GM19035 (cell line): ENCODE measurements around the gene MED12L.
"Not testable (repeated sequence)": the region's sequence is repeated elsewhere in the genome, so short reads cannot be mapped to it uniquely, and the experiment has no call there.

Experiments
- ATAC-seq: cut with Tn5 transposase; IDR thresholded peaks from one replicate; pipeline ENCODE4 v1.9.1; 2021; ENCODE audit not compliant: unreplicated experiment

The MED12L gene

GRCh38 chr3:151356794-151357462, 271.5 kb downstream of the MED12L start:
- ATAC-seq, result no peak

DNA sequence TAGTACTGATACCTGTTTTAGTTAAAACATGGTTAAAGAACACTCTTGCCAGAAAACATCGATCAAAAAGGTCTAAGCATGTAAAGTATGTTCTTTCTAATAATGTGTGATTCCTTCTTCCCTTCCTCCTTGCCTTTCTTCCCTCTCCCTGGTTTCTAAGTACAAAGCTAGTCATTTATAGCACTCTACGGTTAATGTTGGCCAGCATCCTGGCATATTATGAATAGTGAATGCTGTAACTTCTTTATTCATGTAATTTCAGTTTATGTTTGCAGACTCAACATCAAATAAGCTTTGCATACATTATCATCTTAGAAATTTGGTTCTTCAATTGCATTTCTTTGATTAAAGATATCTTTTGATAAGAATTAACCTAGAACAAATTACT, 272.0 kb downstream of the MED12L start:
- no peak for ATAC-seq

- no peak for ATAC-seq
These were observed 277.3 kb downstream of the MED12L start for GRCh38 chr3:151362751-151363174.

GRCh38 chr3:151366993-151367392, 281.5 kb downstream of the MED12L start:
- ATAC-seq, result no peak

DNA sequence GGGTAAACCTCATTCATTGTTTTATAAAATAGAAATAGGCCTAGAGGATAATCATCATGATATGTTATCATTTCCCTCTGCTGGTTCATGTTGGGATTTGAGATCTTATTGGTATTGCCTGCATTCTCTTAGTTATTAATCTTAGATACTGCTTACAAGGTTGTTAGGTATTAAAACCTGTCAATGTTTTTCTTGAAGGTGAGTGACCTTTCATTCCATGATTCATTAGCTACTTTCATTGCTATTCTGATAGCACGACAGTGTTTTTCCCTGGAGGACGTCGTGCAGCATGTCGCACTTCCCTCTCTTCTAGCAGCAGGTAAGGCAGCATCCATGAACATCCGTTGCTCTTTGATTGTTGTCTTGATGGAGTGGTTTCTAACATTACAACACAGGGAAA, 282.0 kb downstream of the MED12L start:
- ATAC-seq, result no peak

DNA sequence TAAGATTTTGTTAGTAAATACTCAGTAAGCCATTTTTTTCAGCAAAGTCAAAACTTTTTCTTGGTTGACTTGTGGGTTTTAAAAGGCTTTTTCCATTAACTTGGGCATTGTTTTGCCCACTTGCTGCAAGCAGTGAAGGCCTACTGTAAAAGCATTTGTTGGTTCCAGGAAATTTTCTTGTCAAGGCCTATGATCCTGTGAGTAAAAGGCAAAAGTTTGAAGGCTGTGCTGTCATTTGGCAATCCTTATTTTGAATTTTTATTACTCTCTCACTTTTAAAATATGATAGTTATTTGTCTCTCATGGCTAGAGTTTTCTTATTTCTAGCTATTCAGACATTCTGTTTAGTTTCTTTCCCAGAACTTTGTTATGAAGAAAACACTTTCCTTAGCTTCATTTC, 286.1 kb downstream of the MED12L start:
- no peak for ATAC-seq

GRCh38 chr3:151372063-151372820, 286.8 kb downstream of the MED12L start:
- no peak for ATAC-seq

DNA sequence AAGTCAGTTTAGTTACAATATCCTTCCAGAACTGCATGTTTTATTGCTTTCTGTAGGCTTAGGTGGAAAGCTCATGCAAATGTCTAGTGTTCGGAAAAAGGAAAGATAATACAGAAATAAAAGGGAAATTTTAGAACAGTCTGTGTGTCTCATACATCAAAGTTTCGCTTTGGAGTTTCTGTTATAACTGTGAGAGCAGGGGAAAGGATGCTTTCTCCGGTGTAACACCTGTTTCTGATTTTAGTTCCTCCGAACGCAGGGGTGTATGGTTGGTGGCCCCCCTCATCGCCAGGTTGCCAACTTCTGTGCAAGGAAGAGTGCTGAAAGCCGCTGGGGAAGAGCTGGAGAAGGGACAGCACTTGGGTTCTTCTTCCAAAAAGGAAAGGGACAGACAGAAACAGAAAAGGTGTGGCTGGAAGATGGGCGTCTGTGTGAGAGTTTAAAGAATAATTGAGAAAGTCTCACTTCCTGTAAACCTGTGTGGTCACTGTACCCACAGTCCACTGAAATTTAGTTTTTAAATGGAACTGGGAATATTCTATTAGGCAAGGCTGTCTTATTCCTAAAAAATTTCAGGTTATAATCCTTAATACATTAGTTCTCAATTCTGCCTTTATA, 292.4 kb downstream of the MED12L start:
- ATAC-seq, result peak; percentile 53

- ATAC-seq, result no peak
These were observed 293.7 kb downstream of the MED12L start for GRCh38 chr3:151379083-151379734.

DNA sequence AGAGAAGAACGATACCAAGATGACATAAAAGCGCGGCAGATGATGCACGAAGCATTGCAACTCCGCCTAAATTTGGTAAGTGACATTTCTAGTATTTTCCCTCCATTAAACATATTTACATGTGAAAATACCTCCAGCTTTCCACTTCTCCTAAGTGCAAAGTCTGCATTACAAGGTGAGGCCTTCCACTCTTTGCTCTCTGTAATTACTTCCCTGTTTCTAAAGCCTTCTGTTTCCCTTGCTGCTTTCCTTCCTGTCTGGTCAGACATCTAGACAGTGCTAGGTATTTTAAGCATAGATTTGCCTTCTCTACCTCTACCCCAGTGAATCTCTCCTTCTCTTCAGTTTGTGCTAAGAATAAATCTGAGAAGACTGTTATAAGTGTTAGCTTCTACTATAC, 297.2 kb downstream of the MED12L start:
- no peak for ATAC-seq

DNA sequence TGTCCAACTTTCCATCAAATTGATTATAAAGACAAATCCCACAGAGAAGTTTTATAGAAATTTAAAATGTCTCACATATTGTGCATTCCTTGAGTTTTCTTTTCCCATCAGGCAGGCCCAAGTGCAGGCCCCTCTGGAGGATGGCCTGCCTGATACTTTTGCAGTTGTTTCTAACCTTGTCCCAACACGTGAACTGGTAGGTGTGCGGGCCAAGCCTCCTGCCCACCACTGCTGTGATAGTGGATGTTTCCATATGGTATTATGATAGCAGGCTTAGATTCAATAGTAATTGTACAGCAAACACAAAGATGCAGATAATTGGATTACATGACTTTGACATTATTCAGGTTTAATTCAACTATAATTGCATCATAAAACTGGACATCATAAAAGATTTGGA, 297.6 kb downstream of the MED12L start:
- no peak for ATAC-seq

- ATAC-seq, result peak; percentile 59
These were observed 298.5 kb downstream of the MED12L start for GRCh38 chr3:151383956-151384355.

GRCh38 chr3:151384741-151385174, 299.3 kb downstream of the MED12L start, which contains the start of gene P2RY12:
Gene P2RY12, minus strand, starts transcription at chr3:151384753. Its CDS starts 45,908 bp downstream, at chr3:151338845.
- peak; percentile 40 for ATAC-seq

- no peak for ATAC-seq
These were observed 300.6 kb downstream of the MED12L start for GRCh38 chr3:151386056-151386455.

DNA sequence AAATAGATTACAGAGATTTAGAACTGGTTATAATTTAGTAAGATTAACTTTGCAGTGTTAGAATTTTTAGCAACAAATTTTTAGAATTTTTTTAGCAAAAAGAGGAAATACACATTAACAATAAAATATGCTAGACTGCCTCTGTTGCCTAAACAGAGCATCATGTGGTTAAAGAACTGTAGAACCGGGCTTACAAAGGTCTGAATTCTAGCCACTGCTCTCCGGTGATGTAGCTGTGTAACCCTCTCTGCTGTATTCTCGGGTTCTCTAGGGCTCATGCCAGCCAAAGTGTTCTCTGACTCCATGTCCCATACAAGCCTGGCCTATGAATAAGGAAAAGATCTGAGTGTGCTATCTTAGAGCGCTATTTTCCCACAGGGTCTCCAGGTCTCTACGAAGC, 302.0 kb downstream of the MED12L start:
- ATAC-seq, result no peak

GRCh38 chr3:151387842-151388241, 302.4 kb downstream of the MED12L start:
- ATAC-seq, result no peak

- no peak for ATAC-seq
These were observed 306.3 kb downstream of the MED12L start for GRCh38 chr3:151391720-151392119.

- ATAC-seq, result not testable (repeated sequence)
These were observed 306.7 kb downstream of the MED12L start for GRCh38 chr3:151392191-151392590.

DNA sequence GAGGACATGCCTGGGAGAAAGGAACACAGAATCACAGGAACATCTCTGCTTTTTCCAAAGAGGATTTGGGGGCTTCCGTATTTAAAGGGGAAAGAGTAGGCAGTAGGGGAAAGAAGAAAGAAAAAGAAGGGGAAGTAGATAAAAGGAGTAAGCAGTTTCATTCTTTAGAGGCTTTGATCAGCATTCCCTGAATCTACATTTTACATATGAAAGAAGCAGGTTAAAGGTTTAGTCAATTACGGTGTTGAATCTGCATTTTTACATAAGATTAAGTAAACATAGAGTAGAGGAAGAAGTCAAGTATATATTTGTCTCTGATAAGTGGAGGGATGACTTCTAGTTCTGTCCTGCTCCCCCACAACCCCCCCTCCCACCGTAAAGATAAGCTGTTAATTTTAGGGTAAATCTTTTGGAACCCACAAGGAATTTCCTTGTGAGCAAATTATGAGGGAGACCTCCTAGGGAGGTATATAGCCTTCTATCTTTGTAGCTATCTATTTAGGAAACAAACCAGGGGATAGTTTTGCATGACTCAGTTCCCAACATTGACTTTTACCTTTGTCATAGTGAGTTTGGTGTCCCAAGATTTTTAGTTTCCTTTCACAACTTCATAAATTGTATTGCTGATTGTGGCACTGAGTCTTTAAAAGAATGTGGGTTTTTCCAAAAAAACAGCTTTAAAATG, 307.8 kb downstream of the MED12L start:
- no peak for ATAC-seq

DNA sequence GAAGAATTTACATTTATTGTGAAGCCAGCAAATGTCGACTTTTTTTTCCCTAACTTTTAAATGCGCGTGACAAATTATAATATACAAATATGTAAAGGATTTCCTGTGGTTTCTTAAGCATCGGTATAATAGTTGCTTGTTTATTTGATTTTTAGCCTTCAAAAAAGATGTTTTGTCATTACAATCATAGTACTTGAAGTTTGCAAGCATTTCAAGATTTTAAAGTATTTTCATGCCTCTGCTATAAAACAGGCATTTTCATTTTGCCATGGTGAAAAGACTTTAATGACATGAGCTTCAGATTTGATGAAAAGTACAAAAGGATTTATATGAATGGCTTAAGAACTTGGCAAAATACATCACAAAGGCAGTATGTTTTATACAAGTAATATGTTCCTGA, 308.5 kb downstream of the MED12L start:
- ATAC-seq, result no peak

- ATAC-seq, result no peak
These were observed 309.1 kb downstream of the MED12L start for GRCh38 chr3:151394611-151395010.
